K562 (cell line): ENCODE measurements around the gene YIF1A. TPM values are rescaled to one million over a fixed set of nuclear protein-coding genes. Genes with fewer than 3 reads are reported as not detected.

Source experiments
- ARNT ChIP-seq, 2 experiments: fragments of 450-650 bp; IDR thresholded peaks; 2 replicates each; pipeline ENCODE4 v1.6.1; 2016; ENCODE audit warnings: mild to moderate bottlenecking in 1 of 2
- BMI1 ChIP-seq: fragments of 150-350 bp; IDR thresholded peaks from 2 replicates; pipeline ENCODE4 v1.6.1; 2014; ENCODE audit warnings: low read length
- CREM ChIP-seq: IDR thresholded peaks from 2 replicates; pipeline ENCODE4 v1.6.1; 2014; ENCODE audit warnings: antibody characterized with exemption, low read depth
- DEAF1 ChIP-seq: fragments of 450-650 bp; formaldehyde crosslinking; IDR thresholded peaks from 2 replicates; pipeline ENCODE4 v1.4.0; 2020; ENCODE audit warnings: mild to moderate bottlenecking, moderate library complexity
- FOSL1 ChIP-seq: fragments of 200-800 bp; sonication (Bioruptor generic); conservative IDR thresholded peaks from 2 replicates; pipeline ENCODE4 v1.6.1; 2016; ENCODE audit warnings: missing genetic modification characterization, missing compliant biosample characterization
- JUN ChIP-seq, 2 experiments: sonication (generic) in 1 of 2; formaldehyde crosslinking in 1 of 2; IDR thresholded peaks; 2 replicates each; pipeline versions ENCODE4 v1.6.1 to v1.8.0; 2012 to 2022; ENCODE audit warnings: borderline replicate concordance in 2 of 2, mild to moderate bottlenecking in 2 of 2, improper control_type of control experiment in 1 of 2, low read depth in 1 of 2, low read length in 1 of 2, missing genetic modification reagents in 1 of 2
- JUND ChIP-seq, 2 experiments: IDR thresholded peaks; 2 replicates in 1 of 2; 3 replicates in 1 of 2; pipeline ENCODE4 v1.6.1; 2011; ENCODE audit warnings: borderline replicate concordance in 2 of 2, low read depth in 2 of 2, low read length in 2 of 2, improper control_type of control experiment in 1 of 2, missing biosample characterization in 1 of 2, missing genetic modification characterization in 1 of 2, missing genetic modification reagents in 1 of 2
- LEF1 ChIP-seq: fragments of 450-650 bp; IDR thresholded peaks from 2 replicates; pipeline ENCODE4 v1.6.1; 2016; ENCODE audit warnings: mild to moderate bottlenecking
- PCBP2 ChIP-seq: fragments of 200-400 bp; formaldehyde crosslinking; IDR thresholded peaks from 2 replicates; pipeline ENCODE4 v1.6.1; 2018; ENCODE audit warnings: low read length, low read depth, mild to moderate bottlenecking, moderate library complexity; ENCODE audit not compliant: poor library complexity, severe bottlenecking
- REST ChIP-seq, 2 experiments: fragments of 450-650 bp; formaldehyde crosslinking in 1 of 2; IDR thresholded peaks; 2 replicates each; pipeline versions ENCODE4 v1.4.0 to v1.6.1; 2014 to 2020; ENCODE audit warnings: mild to moderate bottlenecking in 2 of 2, borderline replicate concordance in 1 of 2, low read depth in 1 of 2
- TAF7 ChIP-seq: fragments of 450-650 bp; IDR thresholded peaks from 2 replicates; pipeline ENCODE4 v1.6.1; 2016; ENCODE audit warnings: missing genetic modification characterization, missing compliant biosample characterization
- TSC22D4 ChIP-seq: fragments of 450-650 bp; IDR thresholded peaks from 2 replicates; pipeline ENCODE4 v1.6.1; 2016; ENCODE audit warnings: missing genetic modification characterization, missing biosample characterization, control low read depth
- YY1 ChIP-seq, 3 experiments: IDR thresholded peaks; 2 replicates each; pipeline ENCODE4 v1.6.1; 2011; ENCODE audit warnings: low read length in 2 of 3, mild to moderate bottlenecking in 2 of 3, moderate library complexity in 2 of 3, borderline replicate concordance in 1 of 3, control low read depth in 1 of 3, low read depth in 1 of 3; ENCODE audit not compliant: insufficient read depth in 3 of 3, insufficient replicate concordance in 2 of 3, control insufficient read depth in 1 of 3, insufficient read length in 1 of 3; ENCODE audit errors: extremely low read depth in 1 of 3
- ZBTB7A ChIP-seq: IDR thresholded peaks from 2 replicates; pipeline ENCODE4 v1.6.1; 2011; ENCODE audit warnings: low read depth, mild to moderate bottlenecking, low read length, moderate library complexity, borderline replicate concordance; ENCODE audit not compliant: control insufficient read depth
- ZNF121 ChIP-seq: sonication (generic); formaldehyde crosslinking; conservative IDR thresholded peaks from 2 replicates; pipeline ENCODE4 v1.8.0; 2022; ENCODE audit warnings: missing genetic modification reagents
- ZNF316 ChIP-seq: fragments of 450-650 bp; IDR thresholded peaks from 2 replicates; pipeline ENCODE4 v1.6.1; 2016
- polyA plus RNA-seq, 8 experiments: library from polyadenylated mRNA; depleted of rRNA in 4 of 8; stranded (reverse) in 5 of 8; unstranded in 3 of 8; fragments of >200 nt; fragmentation: Nextera tagmentation in 2 of 8; fragmentation: Illumina TruSeq in 1 of 8; extraction: Ambion mirVana in 2 of 8; extraction: Trizol in 1 of 8; gene quantifications; 2 replicates each; pipeline versions ENCODE4 v1.2.1 to v1.2.3, GENCODE V29; 2011 to 2014; ENCODE audit warnings: inconsistent platforms in 1 of 8, missing spikeins in 1 of 8
- total RNA-seq, 7 experiments: library from RNA; depleted of rRNA in 6 of 7; stranded (reverse); fragments of >200 nt in 6 of 7; fragmentation: Illumina TruSeq in 2 of 7; extraction: Trizol in 2 of 7; gene quantifications; 2 replicates each; pipeline versions ENCODE4 v1.2.1 to v1.2.3, GENCODE V29; 2011 to 2021; ENCODE audit warnings: low replicate concordance in 1 of 7

The YIF1A gene
- total and polyA plus RNA-seq, 9 of the 15 experiments (the other 6 are each of a cell fraction or from before 2014, with no cell fraction given) = 8.6 to 121 (median 77.2) TPM

- no peak; the same call in 1 of the 2 replicates for TF ChIP-seq CREM
- TF ChIP-seq BMI1 = no peak
- peak; percentile 94 for TF ChIP-seq FOSL1
- TF ChIP-seq ARNT (IDR thresholded peaks at IDR 0.05) = no peak
- no peak for TF ChIP-seq TAF7 (tag)
- TF ChIP-seq ZNF121 = no peak
- TF ChIP-seq ZBTB7A = peak; percentile 18; the same call in 1 of the 2 replicates
- 0 out of 2 replicates have a peak, but pooled peaks have one; percentile 7 for TF ChIP-seq ZNF316
- TF ChIP-seq YY1 (IDR thresholded peaks at IDR 0.05; ENCODE audit: borderline replicate concordance in 1 of 3, control insufficient read depth in 1 of 3, extremely low read depth in 1 of 3, insufficient read depth in 3 of 3, insufficient read length in 1 of 3, insufficient replicate concordance in 2 of 3, low read depth in 1 of 3, low read length in 2 of 3) = peak in 1 of 3 experiments; percentile 20
- 0 out of 2 replicates have a peak, but pooled peaks have one; percentile 15 for TF ChIP-seq JUN (IDR thresholded peaks at IDR 0.05; ENCODE audit: borderline replicate concordance, low read depth, low read length)
- TF ChIP-seq JUN (CRISPR knock-in tag; IDR thresholded peaks at IDR 0.05; ENCODE audit: borderline replicate concordance) = no peak
- TF ChIP-seq TSC22D4 (tag) = no peak
- TF ChIP-seq LEF1 = no peak
- no peak for TF ChIP-seq DEAF1 (CRISPR knock-in tag)
- TF ChIP-seq PCBP2 = no peak
- TF ChIP-seq JUND (IDR thresholded peaks at IDR 0.05; ENCODE audit: borderline replicate concordance, low read depth, low read length) = no peak
- TF ChIP-seq JUND (tag; IDR thresholded peaks at IDR 0.05; ENCODE audit: borderline replicate concordance, low read depth, low read length) = no peak; the same call in 2 of the 3 replicates
- TF ChIP-seq REST (IDR thresholded peaks at IDR 0.05; ENCODE audit: borderline replicate concordance) = no peak
- TF ChIP-seq REST (CRISPR knock-in tag; IDR thresholded peaks at IDR 0.05; ENCODE audit: low read depth) = no peak
These were observed 23.8 kb upstream of the YIF1A start (continued) for GRCh38 chr11:66312549-66313320.
